Body of pancreas (tissue), 4 donors: Measurements from ENCODE around the gene F10.

ENCODE experiments used
- CTCF ChIP-seq, 7 experiments: fragments of 450-650 bp in 4 of 7; fragments of 200-600 bp in 3 of 7; sonication (generic) in 3 of 7; IDR thresholded peaks; one replicate each; pipeline ENCODE4 v1.5.1; 2016 to 2019; ENCODE audit warnings: antibody characterized with exemption in 7 of 7
- POLR2A ChIP-seq, 3 donors: fragments of 450-650 bp; IDR thresholded peaks; one replicate each; pipeline ENCODE4 v1.6.1; 2016; ENCODE audit warnings: antibody characterized with exemption in 3 of 3, mild to moderate bottlenecking in 2 of 3

GRCh38 chr13:113167575-113167974 lies 45.0 kb downstream of the F10 start:
- TF ChIP-seq CTCF (IDR thresholded peaks at IDR 0.05) (no peak), POLR2A (IDR thresholded peaks at IDR 0.05) (no peak)
